OCI-LY7 (cell line): Measurements from ENCODE around the gene CDK19.

Experiments
- CTCF ChIP-seq: fragments of 200-600 bp; sonication (generic); conservative IDR thresholded peaks from 2 replicates; pipeline ENCODE4 v1.5.1; 2014; ENCODE audit warnings: mild to moderate bottlenecking, antibody characterized with exemption, low read length, moderate library complexity, mixed read lengths
- EZH2phosphoT487 ChIP-seq: fragments of 200-600 bp; sonication (generic); IDR thresholded peaks from 2 replicates; pipeline ENCODE4 v1.6.1; 2018; ENCODE audit warnings: low read depth, borderline replicate concordance, mild to moderate bottlenecking, mixed run types, antibody characterized with exemption, low read length, moderate library complexity, mixed read lengths

DNA sequence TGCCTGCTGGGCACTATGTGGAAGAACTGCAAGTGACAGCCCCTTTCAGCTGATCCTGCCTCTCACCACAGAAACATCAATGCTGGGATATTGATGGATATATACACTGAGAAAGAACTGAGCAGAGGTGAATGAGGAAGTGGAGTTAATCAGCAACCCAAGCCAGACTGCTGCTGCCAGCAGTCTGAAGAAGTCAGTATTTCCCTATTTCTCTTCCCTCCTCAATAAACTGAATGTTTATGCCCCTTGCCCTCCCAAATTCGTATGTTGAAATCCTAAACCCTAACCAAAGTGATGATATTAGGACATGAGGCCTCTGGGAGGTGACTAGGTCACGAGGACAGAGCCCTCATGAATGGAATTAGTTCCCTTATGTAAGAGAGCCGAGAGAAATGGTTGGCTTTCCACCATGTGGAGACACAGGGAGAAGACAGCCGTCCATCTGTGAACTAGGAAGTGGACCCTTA lies 76.3 kb downstream of the CDK19 start:
- no peak for TF ChIP-seq CTCF
- no peak for TF ChIP-seq EZH2phosphoT487
